ENCODE data around the gene ZIC4. TPM values are rescaled to one million over a fixed set of nuclear protein-coding genes. Genes with fewer than 3 reads are reported as not detected.

ZIC4 gene
- total RNA-seq, 1 experiment from 2014 or later: not detected

DNA sequence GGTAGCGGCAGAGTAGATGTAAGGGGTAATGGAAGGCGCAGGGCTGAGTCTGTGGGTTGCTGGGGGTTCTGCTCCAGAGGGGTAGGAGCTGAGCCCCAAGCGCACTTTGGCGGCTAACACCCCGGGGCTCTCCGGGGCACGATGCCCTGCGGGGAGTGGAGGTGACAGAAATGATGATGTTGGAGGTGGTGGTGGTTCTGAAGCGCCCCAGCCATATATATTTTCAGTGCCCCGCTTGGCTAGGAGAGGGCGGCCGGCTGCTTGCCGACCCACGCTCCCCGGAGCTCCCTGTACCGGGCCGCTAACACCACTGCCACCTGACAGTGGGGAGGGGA is 9.7 kb downstream of the ZIC4 start:
- in situ Hi-C loops (cut with HindIII; ENCODE audit: low pct_unique_long_range_greater_than_20kb, low sequenced_read_pairs): no loop called here
- DNase-seq (ENCODE audit: low read depth): no peak

DNA sequence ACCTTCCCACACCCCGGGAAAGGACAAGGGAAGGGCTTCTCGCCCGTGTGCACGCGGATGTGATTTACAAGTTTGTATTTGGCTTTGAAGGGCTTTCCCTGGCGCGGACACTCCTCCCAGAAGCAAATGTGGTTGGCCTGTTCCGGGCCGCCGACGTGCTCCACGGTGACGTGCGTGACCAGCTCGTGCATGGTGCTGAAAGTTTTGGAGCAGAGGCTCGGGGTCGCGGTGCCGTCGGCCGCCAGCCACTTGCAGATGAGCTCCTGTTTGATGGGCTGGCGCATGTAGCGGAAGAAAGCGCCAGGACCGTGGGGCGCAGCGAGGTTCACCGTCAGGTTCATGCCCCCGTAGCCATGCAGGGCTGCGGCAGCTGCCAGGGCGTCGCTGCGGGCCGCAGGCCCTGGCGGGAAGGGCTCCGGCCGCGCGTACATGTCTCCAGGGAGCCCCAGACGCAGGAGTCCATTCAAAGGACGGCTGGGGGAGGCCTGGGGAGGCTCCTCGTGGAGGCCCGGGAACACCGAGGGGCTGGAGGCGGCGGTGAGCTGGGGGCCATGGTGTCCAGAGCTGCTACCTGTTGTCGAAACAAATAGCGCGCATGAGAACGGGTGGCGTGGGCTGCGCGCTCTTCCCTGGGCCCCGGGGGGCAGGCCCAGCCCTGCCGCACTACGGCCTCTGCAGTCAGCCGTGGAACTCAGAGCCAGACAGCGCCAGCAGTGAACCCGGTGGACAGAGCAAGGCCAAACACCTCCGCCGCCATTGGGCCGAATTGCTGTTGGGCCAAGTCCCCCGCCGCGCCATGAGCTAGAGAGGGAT is 10.2 kb downstream of the ZIC4 start:
- in situ Hi-C loops (cut with HindIII; ENCODE audit: low pct_unique_long_range_greater_than_20kb, low sequenced_read_pairs): no loop called here
- no peak for DNase-seq (ENCODE audit: low read depth)

DNA sequence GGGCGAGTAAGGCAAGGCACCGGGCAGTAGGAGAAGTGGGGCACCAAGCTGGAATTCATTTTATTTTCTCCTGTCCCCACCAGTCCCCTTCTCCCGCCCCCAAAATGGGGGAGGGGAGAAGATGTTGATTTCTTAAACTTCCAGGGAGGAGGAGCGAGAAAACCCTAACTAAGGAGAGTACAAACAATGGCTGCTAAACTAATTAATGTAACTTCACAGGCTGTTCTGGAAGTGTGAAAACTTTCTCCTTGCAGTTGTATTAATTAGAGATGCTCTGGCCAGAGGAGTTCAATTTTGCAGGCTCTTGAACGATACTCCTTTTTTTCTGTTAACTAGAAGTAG is 11.5 kb downstream of the ZIC4 start:
- in situ Hi-C loops (cut with HindIII; ENCODE audit: low pct_unique_long_range_greater_than_20kb, low sequenced_read_pairs): no loop called here
- no peak for DNase-seq (ENCODE audit: low read depth)

DNA sequence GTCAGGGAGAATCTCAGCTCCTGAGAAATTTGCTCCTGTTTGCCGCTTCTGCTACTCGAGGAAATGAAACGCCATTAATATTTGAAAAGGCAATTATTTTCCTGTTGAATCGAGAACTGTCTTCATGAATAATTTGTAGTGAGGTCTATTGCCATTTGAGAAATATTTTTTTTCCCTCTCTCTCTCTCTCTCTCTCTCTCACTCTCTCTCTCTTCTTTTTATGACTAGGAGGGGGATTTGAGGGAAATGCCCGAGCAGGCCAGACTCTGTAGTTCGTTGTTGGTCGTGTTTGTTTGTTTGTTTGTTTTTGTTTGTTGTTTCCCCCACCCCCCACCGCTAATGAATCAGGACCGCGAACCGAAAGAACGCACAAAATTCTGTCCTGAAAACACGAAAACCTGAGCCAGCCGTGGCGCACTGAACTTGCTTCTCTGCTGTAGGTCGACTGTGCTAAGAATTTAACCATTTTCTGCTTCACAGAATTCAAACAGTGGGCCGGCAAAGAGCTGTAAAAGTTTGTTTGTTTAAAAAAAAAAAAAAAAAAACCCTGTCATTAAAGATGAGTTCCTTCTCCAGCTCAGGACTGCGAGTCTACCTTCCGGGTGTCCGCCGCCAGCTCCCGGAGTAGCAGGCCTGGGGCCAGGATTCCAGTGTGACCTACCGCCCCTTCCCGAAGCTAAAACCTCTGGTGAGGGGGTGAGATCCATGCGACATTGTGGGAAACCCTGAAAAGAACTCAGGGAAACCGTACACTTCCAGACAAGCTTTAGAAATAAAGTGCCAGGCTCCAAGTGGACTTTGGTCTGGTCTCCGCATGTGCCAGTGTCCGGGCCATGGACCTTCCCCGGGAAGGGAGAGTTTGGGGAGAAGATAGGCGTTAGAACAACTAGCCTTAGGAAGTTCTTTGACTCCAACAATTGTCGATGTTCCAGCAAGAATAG is 12.1 kb downstream of the ZIC4 start:
- no peak for DNase-seq (ENCODE audit: low read depth)
- in situ Hi-C loops (cut with HindIII; ENCODE audit: low pct_unique_long_range_greater_than_20kb, low sequenced_read_pairs): no loop called here

DNA sequence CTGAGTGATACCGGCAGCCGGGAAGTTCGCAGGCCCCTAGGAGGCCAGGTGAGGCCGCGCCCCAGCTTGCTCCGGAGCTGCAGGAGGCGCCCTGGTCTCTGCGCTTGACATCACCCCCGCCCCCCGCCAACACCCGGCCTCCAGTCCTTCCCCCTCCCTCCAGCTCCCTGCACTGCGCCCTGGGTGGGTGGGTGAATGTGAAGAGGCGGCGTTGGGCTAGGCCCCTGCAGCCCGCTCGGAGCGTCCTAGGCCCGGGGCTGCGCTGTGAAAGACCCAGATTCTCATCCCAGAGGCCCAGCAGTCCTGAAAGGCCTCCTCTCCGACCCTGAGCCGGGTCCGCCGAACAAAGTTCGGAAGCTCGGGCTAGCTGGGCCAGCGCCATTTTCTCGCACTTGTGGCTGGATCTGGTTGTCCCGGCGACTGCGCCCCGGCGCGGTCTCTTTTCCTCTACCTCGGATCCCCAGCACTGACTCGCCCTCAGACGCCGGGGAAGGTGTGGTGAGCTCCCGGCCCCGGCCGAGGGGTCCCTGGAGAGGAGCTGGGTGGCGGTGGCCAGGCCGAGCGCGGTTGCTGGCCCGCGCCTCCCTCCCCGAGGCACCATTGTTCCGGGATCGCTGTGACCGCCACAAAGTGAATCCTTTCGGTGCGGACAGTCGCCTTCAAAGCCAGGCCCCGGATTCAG is 12.9 kb downstream of the ZIC4 start:
- in situ Hi-C loops (cut with HindIII; ENCODE audit: low pct_unique_long_range_greater_than_20kb, low sequenced_read_pairs): no loop called here
- DNase-seq (ENCODE audit: low read depth): no peak

DNA sequence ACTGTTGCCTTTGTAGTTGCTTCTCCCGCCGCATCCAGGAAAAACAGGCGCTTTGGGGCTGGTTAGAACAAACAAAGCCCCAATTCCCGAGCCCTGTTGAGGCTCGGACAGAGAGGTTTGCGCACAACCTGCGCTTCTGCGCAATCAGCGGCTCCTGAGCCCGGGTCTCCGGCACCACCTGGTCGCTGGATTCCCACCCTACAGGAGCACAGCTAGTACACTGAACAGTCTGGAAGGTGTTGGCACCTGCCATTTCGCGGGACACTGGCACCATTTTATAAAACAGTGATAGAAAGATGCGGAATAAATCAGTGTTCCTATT is 13.8 kb downstream of the ZIC4 start:
- in situ Hi-C loops (cut with HindIII; ENCODE audit: low pct_unique_long_range_greater_than_20kb, low sequenced_read_pairs): no loop called here
- no peak for DNase-seq (ENCODE audit: low read depth)

DNA sequence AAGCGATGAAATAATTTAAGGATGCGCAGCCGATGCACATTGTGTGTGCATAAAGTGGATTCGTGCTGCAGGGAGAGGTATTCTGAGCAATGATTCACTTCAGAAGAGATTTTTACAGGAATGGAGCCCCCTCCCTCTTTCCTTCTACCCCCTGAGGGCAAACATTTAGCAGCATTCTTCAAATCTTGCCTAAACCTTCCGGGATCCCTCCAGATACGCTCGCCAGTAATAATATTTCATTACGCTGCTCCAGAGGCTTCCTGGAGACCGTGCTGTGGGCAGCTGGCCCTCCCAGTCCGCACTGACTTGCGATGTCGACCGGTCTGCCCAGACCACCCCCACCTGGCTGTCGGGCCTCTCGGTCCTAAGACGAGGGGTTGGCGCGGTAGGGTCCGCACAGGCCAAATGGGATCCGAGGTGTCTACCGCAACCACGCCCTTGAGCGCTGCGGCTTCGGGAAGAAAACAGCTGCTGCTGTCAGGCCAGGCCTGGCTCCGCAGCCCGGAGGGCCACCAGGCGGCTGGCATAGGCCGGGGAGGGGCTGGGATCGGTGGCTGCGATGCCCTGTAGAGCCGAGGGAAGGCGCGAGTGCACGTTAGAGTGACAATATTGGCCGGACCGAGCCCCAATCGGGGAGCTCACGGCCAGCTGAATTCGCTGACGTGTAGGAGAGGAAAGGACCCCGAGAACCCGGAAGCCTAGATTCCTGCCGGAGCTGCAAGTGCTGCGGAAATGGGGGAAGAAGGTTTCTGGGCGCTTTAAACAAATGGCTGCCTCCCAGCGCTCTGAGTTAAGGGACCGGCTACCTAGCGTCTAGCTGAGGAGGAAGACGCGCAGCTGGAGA is 14.3 kb downstream of the ZIC4 start:
- no peak for DNase-seq (ENCODE audit: low read depth)
- in situ Hi-C loops (cut with HindIII; ENCODE audit: low pct_unique_long_range_greater_than_20kb, low sequenced_read_pairs): no loop called here

DNA sequence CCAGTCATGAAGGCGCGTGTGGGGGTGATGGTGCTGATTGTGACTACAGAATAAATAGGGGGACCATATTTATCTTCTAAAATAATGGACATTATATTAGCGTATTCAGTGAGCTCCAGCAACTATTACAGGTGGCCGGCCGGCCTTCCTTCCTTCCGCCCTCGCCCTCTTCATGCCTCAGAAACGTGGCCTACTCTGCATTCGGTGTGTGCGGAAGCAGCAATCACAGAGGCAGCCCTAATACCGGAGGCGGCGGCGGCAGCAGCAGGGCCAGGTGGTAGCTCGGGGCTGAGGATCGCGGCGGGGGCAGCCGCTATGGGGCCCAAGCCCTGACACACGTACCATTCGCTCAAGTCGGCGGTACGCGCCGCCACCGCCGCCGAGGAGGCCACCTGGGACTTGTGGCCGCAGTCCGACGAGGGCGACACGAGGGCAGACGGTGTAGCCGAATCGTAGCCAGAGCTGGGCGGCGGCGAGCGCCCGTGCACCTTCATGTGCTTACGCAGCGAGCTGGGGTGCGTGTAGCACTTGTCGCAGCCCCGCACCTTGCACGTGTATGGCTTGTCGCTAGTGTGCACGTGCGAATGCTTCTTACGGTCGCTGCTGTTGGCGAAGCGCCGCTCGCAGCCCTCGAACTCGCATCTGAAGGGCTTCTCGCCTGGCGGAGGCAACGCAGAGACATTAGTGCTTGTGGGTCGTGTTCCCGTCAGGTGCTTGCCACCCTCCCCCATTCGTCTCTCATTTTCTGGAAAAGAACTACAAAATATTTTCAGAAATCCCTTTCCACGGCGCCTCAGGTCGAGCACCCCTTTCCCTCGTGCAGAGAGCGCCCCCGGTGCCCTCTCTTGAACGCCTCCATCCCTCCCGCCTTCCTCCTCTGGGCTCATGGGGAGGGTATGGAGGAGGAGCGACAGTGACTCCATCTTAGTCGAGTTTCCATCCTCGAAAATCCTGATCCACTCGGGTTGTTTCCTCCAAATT is 15.5 kb downstream of the ZIC4 start:
- DNase-seq (ENCODE audit: low read depth): no peak
- in situ Hi-C loops (cut with HindIII; ENCODE audit: low pct_unique_long_range_greater_than_20kb, low sequenced_read_pairs): no loop called here

DNA sequence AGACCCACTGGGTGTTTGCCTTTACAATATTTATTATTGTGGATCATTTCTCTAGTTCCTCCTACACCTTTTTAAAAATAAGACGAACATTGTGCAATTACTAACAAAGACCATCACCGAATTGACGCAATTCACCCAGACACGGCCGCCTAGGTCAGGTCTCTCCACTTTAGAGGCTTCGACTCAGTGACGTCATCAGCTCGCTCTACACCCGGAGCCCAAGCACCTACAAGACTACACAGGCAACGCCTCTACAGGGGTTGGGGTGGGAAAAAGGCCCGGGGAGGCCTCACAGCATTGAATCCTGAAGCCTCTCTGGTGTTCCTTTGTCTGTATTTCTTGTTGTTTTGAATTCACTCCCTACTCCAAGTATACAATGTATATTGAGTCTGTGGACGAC is 16.6 kb downstream of the ZIC4 start:
- in situ Hi-C loops (cut with HindIII; ENCODE audit: low pct_unique_long_range_greater_than_20kb, low sequenced_read_pairs): no loop called here
- no peak for DNase-seq (ENCODE audit: low read depth)

DNA sequence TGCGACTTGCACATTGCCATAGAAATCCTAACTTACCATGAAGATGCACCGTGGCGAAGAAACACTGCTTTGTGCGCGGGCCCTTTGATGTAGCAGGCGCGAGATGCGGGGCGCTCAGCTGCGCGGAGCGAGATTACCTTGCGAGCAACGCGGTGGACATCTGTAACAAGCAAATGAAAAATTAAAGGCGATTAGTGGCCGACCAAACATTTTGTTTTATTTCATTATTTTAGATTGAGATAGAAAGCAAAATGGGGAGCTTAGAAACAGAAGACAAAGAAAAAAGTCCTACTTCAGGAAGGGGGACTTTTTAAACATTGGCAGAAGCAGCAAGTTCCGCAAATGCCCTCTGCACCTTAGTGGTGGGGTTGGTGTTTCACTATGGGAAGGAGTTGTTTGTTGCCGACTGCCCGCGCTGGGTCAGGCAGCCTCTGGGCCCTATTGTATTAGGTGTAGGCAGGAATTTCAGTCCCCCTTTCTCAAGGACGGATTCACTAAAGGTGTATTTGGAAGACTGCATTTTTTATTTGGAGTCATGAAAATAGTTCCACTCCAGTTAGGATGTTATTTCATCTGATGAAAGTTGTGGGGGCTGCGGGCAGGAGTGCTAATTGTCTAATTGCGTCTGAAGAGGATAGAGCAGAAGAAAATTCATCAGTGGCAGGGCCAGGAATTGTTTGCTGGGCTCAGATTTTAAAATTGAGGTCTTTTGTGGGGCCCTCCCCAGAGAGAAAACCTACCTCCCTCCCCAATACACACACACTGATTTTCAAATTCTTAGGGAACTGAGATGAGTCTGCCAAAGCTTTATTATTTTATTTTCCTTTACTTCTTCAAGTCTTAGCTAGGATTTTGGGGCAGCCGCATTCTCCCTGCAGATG is 17.4 kb downstream of the ZIC4 start:
- in situ Hi-C loops (cut with HindIII; ENCODE audit: low pct_unique_long_range_greater_than_20kb, low sequenced_read_pairs): no loop called here
- no peak for DNase-seq (ENCODE audit: low read depth)

DNA sequence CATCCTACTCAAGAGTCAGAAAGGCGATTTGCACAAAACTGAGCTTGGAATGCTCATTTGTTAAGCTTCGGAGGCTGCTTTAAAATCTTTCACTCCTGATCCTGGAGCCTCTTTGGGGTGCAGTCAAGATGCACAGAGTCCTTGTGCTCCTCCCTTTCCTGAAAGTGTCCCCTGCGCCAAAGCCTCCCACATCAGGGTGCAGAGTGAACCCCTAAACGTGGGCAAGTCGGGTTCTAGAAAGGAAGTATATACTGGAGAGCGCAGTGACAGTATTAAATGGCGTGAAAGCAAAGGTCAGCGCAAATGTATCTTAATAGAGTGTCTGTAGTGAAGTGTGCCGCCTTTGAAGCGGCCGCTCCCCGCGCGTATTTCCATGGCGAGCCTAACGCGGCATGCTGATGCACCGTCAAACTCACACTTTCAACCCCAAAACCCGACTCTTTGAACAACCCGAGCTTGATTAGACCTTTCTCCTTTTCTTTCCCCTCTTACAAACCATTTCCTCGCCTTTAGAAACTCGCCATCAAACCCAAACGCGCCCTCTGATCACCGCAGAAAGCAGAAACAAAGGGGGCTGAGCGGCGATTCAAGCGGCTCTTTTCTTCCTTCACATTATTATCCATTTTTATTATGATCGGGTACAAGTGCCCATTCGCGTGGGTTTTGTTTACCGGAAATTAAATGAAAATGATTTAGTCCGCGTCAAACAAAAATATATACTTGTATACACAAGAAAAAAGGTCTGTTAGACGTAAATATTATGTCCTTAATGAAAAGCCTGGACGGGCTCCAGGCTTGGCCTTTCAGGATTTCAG is 18.3 kb downstream of the ZIC4 start:
- in situ Hi-C loops (cut with HindIII; ENCODE audit: low pct_unique_long_range_greater_than_20kb, low sequenced_read_pairs): no loop called here
- no peak for DNase-seq (ENCODE audit: low read depth)

DNA sequence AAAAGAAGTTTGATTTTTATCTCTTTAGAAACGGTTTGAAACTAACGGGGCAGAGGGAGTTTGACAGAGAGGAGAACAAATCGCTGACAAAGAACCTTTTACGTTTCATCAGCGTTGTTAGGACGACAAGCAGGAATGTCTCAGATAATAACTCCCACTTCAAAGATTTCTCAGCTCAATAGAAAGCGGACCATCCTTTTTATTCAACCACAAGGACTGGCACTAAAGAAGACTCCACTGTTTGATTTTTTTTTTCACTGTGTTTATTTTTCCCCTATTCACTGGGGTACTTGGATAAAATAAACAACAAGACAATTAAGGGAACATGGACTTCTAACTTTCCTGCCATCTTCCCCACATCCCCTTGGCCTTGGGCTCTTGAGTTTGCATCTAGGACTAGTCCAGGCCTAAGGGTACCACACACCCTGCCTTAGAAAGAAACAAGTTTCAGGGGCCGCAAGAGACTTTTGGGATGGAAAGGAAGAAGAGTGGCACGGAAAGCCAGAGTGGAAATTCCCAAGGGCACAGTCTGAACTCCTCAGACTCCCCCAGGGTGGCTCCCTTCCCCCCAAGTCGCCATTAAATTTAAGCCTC is 19.0 kb downstream of the ZIC4 start:
- in situ Hi-C loops (cut with HindIII; ENCODE audit: low pct_unique_long_range_greater_than_20kb, low sequenced_read_pairs): no loop called here
- DNase-seq (ENCODE audit: low read depth): no peak

DNA sequence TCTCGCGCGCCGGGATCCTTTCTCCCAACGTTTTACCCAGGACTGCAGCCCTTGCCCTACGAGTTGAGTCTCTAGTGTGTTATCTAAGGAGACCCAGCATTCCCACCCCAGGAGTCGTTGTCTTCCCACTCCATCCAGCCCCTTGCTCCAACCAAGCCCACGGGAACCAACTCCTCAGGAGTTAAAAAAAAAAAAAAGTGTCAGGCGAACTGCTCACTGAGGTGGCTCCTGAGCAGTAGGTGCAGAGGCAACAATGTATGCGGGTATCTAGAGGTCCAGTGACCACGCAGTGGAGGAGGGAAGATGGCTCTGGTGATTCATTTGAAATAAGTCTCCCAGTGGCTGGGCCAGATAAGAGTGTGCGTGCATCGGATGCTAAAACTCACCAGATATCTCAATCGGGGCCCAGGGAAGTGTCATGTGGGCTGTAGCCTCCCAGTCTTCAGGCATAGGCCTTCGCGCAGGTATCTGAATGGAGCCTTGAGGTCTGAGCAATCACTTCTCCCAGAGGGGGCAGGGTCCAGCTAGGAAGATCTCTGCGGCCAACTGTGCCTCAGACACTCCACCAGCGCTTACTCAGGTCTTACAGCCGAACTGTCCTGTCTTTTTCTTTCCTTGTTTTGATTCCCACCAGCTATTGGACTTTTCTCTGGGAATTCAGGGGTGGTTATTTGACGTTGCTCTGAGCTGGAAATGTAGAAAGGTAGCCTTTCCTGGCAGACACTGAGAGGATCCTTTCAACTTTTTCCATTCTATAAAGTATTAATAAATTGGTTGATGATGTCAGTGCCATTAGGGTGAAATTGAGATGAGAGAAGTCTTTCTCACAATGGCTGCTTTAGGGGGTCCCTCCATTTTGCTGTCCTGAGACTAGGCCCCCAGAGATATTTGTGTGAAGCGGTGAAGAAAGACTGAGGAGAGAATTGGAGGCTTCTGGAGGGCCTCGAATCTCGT is 21.0 kb downstream of the ZIC4 start:
- in situ Hi-C loops (cut with HindIII; ENCODE audit: low pct_unique_long_range_greater_than_20kb, low sequenced_read_pairs): no loop called here

DNA sequence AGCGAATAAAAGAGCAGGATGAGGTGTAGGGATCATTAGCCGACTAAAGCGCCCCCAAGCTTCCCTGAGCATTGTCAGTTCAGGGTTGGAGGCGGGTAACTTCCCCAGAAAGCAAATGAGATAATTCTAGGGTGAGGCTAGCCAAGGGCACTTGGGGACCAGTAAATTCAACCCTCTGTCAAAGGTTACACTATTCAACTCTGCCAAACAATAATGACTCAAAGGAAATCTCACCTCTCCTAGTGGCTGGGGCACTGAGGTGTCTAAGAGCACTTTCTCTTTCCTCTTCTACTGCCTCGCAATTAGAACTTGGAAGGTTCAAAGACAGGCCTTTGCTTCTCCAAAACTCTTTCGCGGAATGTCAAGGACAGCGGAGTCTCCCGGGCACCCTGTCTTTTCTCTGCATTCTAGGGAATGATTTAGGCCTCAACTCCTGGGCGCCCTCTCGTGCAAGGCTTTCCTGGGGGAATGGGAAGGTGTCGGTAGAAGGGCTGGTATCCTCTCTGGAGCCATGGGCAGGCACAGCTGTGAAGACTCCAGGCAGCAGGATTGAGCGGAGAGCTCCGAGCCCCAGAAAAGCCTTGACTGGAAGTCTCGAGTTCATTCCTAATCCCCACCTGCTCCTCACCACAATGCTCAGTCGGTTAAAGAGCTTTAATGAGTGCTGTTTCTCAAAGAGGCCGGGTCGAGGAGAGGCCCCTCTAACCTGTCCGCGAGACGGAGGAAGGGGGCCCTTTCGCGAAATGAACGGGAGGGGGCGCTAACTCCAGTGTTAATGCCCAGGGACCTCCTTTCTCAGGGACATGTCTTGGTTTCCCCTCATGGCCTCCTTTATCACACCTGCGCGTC is 21.9 kb downstream of the ZIC4 start:
- in situ Hi-C loops (cut with HindIII; ENCODE audit: low pct_unique_long_range_greater_than_20kb, low sequenced_read_pairs): no loop called here
- no peak for DNase-seq (ENCODE audit: low read depth)

More for the DNA sequence above, 21.0 kb downstream of the ZIC4 start:
- DNase-seq (ENCODE audit: low read depth): no peak

Measured in Caki2 (cell line).